BJ (cell line): Measurements from ENCODE around the gene MGMT. TPM values are rescaled to one million over a fixed set of nuclear protein-coding genes. Genes with fewer than 3 reads are reported as not detected.

Experiments used
- CTCF ChIA-PET: fragments of 350-600 bp; formaldehyde crosslinking; extraction: SDS; loops from one replicate; lab custom pipeline; 2021; ENCODE audit warnings: antibody characterized with exemption, inconsistent platforms; lab: Yijun Ruan, JAX
- POLR2A ChIA-PET: fragments of 300-600 bp; sonication (Branson Sonifier 250); formaldehyde crosslinking; extraction: SDS; loops from one replicate; lab custom pipeline; 2021; ENCODE audit warnings: antibody characterized with exemption; lab: Charles Lee
- DNase-seq: peaks from one replicate; pipeline ENCODE4 v3.0.0-alpha.2; 2011; ENCODE audit warnings: low read depth
- H3K27me3 ChIP-seq: 2 replicates; pipeline ENCODE4 v1.6.0; 2011; ENCODE audit warnings: low read length; ENCODE audit not compliant: control insufficient read depth, insufficient read depth
- H3K36me3 ChIP-seq: 2 replicates; pipeline ENCODE4 v1.5.1; 2011; ENCODE audit warnings: low read length; ENCODE audit not compliant: control insufficient read depth, insufficient read depth
- H3K4me3 ChIP-seq: 2 replicates; pipeline ENCODE4 v1.5.1; 2011; ENCODE audit warnings: low read depth, mild to moderate bottlenecking, control low read depth, low read length
- CTCF ChIP-seq: IDR thresholded peaks from 2 replicates; pipeline ENCODE4 v1.5.1; 2011; ENCODE audit warnings: low read depth, mild to moderate bottlenecking, control low read depth, inconsistent platforms, low read length, moderate library complexity; ENCODE audit not compliant: insufficient read depth
- polyA plus RNA-seq: library from polyadenylated mRNA; depleted of rRNA; stranded (reverse); fragments of >200 nt; gene quantifications from 2 replicates; pipeline ENCODE4 v1.2.3, GENCODE V29; 2011

The MGMT gene
- polyA plus RNA-seq, 1 experiment: 21.0 TPM

- CTCF ChIA-PET: no interaction called here
- H3K36me3 ChIP-seq: peaks cover 1% of the 10 kb centered on the region; the same call in 1 of the 2 replicates
- TF ChIP-seq CTCF: no peak
- no peak overlapping the region for H3K4me3 ChIP-seq
- no peak for DNase-seq
- H3K27me3 ChIP-seq: no peaks in the 10 kb centered on the region
- POLR2A ChIA-PET: no interaction called here
Observed at GRCh38 chr10:129628823-129629222, 161.8 kb downstream of the MGMT start.

GRCh38 chr10:129629911-129630310, 162.9 kb downstream of the MGMT start:
- CTCF ChIA-PET: no interaction called here
- TF ChIP-seq CTCF: no peak
- H3K4me3 ChIP-seq: no peak overlapping the region
- no peak for DNase-seq
- POLR2A ChIA-PET: no interaction called here
- peaks cover 1% of the 10 kb centered on the region; the same call in 1 of the 2 replicates for H3K36me3 ChIP-seq
- H3K27me3 ChIP-seq: no peaks in the 10 kb centered on the region

GRCh38 chr10:129631006-129631405, 164.0 kb downstream of the MGMT start:
- no peak for TF ChIP-seq CTCF
- CTCF ChIA-PET: no interaction called here
- Histone ChIP-seq H3K27me3 (no peaks in the 10 kb centered on the region), H3K4me3 (no peak overlapping the region), H3K36me3 (peaks cover 1% of the 10 kb centered on the region; the same call in 1 of the 2 replicates)
- no peak for DNase-seq
- POLR2A ChIA-PET: interaction anchor here (0.6 kb wide), 1 partner anchor 480 kb away, joined by 7 read pairs; the partner anchor contains the start of gene C10orf143

- no peak overlapping the region for H3K4me3 ChIP-seq
- no peak for DNase-seq
- no peak for TF ChIP-seq CTCF
- POLR2A ChIA-PET: no interaction called here
- no peaks in the 10 kb centered on the region for H3K27me3 ChIP-seq
- CTCF ChIA-PET: no interaction called here
- H3K36me3 ChIP-seq: peaks cover 1% of the 10 kb centered on the region; the same call in 1 of the 2 replicates
Observed at GRCh38 chr10:129631870-129632623, 165.0 kb downstream of the MGMT start.

- no peak for DNase-seq
- CTCF ChIA-PET: no interaction called here
- no peaks in the 10 kb centered on the region for H3K27me3 ChIP-seq
- no peak overlapping the region for H3K4me3 ChIP-seq
- no peak for TF ChIP-seq CTCF
- POLR2A ChIA-PET: no interaction called here
- 0 out of 2 replicates have a peak, but pooled peaks cover 2% of the 10 kb centered on the region for H3K36me3 ChIP-seq
Observed at GRCh38 chr10:129637010-129637409, 170.0 kb downstream of the MGMT start.
